ENCODE data around the gene CIZ1.

CIZ1 gene

GRCh38 chr9:128124451-128124850, 66.9 kb downstream of the CIZ1 start:
- DNase-seq (ENCODE audit: low read depth): no peak
- no peak for TF ChIP-seq CTCF (conservative IDR thresholded peaks at IDR 0.05; ENCODE audit: control insufficient read depth, insufficient read depth, low read depth, low read length)
- H3K4me3 ChIP-seq (ENCODE audit: control insufficient read depth, low read depth, low read length): no peak overlapping the region

- TF ChIP-seq CTCF (conservative IDR thresholded peaks at IDR 0.05; ENCODE audit: control insufficient read depth, insufficient read depth, low read depth, low read length): no peak
Measured at GRCh38 chr9:128123451-128124080, 67.8 kb downstream of the CIZ1 start.

GRCh38 chr9:128122809-128123175, 68.6 kb downstream of the CIZ1 start:
- no peak for TF ChIP-seq CTCF (conservative IDR thresholded peaks at IDR 0.05; ENCODE audit: control insufficient read depth, insufficient read depth, low read depth, low read length)
- DNase-seq (ENCODE audit: low read depth): no peak
- no peak overlapping the region for H3K4me3 ChIP-seq (ENCODE audit: control insufficient read depth, low read depth, low read length)

More at GRCh38 chr9:128123451-128124080, 67.8 kb downstream of the CIZ1 start:
- H3K4me3 ChIP-seq (ENCODE audit: control insufficient read depth, low read depth, low read length): no peak overlapping the region
- DNase-seq (ENCODE audit: low read depth): no peak

- no peak overlapping the region for H3K4me3 ChIP-seq (ENCODE audit: control insufficient read depth, low read depth, low read length)
- no peak for DNase-seq (ENCODE audit: low read depth)
- no peak for TF ChIP-seq CTCF (conservative IDR thresholded peaks at IDR 0.05; ENCODE audit: control insufficient read depth, insufficient read depth, low read depth, low read length)
Measured at GRCh38 chr9:128121924-128122808, 69.2 kb downstream of the CIZ1 start.

- no peak overlapping the region for H3K4me3 ChIP-seq (ENCODE audit: control insufficient read depth, low read depth, low read length)
- no peak for DNase-seq (ENCODE audit: low read depth)
- TF ChIP-seq CTCF (conservative IDR thresholded peaks at IDR 0.05; ENCODE audit: control insufficient read depth, insufficient read depth, low read depth, low read length): no peak
Measured at GRCh38 chr9:128121466-128121810, 69.9 kb downstream of the CIZ1 start.

- H3K4me3 ChIP-seq (ENCODE audit: control insufficient read depth, low read depth, low read length): no peak overlapping the region
- DNase-seq (ENCODE audit: low read depth): no peak
- no peak for TF ChIP-seq CTCF (conservative IDR thresholded peaks at IDR 0.05; ENCODE audit: control insufficient read depth, insufficient read depth, low read depth, low read length)
Measured at GRCh38 chr9:128120741-128121465, 70.5 kb downstream of the CIZ1 start.
